Raji (cell line): ENCODE results near the gene LCT.
A peak's percentile ranks its signal among the peaks of the same experiment; 100 is the strongest.

ENCODE experiments used
- POLR2A ChIP-seq: IDR thresholded peaks from 2 replicates; pipeline ENCODE4 v1.6.1; 2011; ENCODE audit warnings: low read depth, low read length, control low read depth; ENCODE audit not compliant: insufficient read depth

Gene LCT

GRCh38 chr2:135741395-135742324 is 95.3 kb downstream of the LCT start, which contains the start of gene UBXN4:
TSS of gene UBXN4 (plus strand) at chr2:135741855. CDS start at chr2:135741930, 75 bp downstream.
- peak; percentile 92 for TF ChIP-seq POLR2A

- TF ChIP-seq POLR2A = no peak
These were observed 96.0 kb downstream of the LCT start for GRCh38 chr2:135741043-135741394.

GRCh38 chr2:135740206-135740605 is 96.8 kb downstream of the LCT start:
- no peak for TF ChIP-seq POLR2A
